OCI-LY7 (cell line): ENCODE data around the gene AVPI1.

Experiments used
- CTCF ChIP-seq: fragments of 200-600 bp; sonication (generic); conservative IDR thresholded peaks from 2 replicates; pipeline ENCODE4 v1.5.1; 2014; ENCODE audit warnings: mild to moderate bottlenecking, antibody characterized with exemption, low read length, moderate library complexity, mixed read lengths
- EZH2phosphoT487 ChIP-seq: fragments of 200-600 bp; sonication (generic); IDR thresholded peaks from 2 replicates; pipeline ENCODE4 v1.6.1; 2018; ENCODE audit warnings: low read depth, borderline replicate concordance, mild to moderate bottlenecking, mixed run types, antibody characterized with exemption, low read length, moderate library complexity, mixed read lengths

GRCh38 chr10:97718659-97719142, 31.7 kb upstream of the AVPI1 start:
- TF ChIP-seq CTCF (no peak), EZH2phosphoT487 (no peak)
